NCI-H1930 (cell line): Measurements from ENCODE around the gene NFS1.
"Not testable (repeated sequence)": the region's sequence is repeated elsewhere in the genome, so short reads cannot be mapped to it uniquely, and the experiment has no call there.

Experiments used
- DNase-seq, 2 experiments: peaks; one replicate each; lab custom pipeline; 2025; lab: John Stamatoyannopoulos, UW

Gene NFS1

GRCh38 chr20:35706591-35707529 is 7.7 kb upstream of the NFS1 start:
- not testable (repeated sequence) for DNase-seq

DNA sequence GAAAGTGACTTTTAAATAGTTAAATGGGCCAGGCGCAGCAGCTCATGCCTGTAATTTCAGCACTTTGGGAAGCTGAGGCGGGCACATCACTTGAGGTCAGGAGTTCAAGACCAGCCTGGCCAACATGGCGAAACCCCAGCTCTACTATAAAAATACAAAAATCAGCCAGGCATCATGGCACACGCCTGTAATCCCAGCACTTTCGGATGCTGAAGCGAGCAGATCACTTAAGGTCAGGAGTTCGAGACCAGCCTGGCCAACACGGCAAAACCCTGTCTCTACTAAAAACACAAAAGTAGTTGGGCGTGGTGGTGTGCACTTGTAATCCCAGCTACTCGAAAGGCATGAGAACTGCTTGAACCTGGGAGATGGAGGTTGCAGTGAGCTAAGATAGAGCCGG is 6.7 kb upstream of the NFS1 start:
- DNase-seq: not testable (repeated sequence)

DNA sequence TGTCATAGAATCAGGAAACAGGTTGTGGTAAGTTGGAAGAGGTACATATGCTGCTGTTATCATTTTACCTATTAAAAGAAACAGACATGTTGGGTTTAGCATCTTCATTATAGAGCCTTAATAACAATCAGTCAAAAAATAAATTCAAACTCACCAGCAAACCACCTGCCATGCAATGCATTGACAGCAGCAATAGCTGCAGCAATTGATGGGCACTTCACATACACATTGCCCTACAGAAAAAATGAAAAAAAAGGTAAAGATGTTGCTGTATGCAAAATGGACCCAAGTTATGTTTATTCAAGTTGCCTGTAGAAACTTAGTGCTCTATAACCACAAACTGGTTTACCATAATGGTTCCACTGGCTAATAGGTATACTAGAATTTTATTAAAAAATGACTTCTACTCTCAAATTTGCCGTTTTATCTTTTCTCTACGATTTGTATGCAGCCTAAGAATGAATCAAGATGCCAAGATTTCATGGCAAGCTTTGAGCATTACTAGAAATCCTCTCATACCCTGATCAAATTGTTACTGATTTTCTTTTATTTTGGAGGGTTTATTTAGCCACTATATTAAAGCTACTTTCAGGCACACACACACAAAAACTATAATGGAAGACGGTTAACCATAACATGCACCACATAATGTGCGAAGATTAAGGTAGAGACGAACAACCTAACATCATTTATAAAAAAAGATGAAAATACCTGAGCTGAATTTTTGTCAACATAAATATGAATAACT is 5.5 kb upstream of the NFS1 start:
- DNase-seq: no peak

GRCh38 chr20:35702824-35703695 is 3.9 kb upstream of the NFS1 start:
- DNase-seq: no peak

GRCh38 chr20:35702051-35702823 is 3.1 kb upstream of the NFS1 start:
- DNase-seq: no peak

GRCh38 chr20:35700625-35701148 is 1.5 kb upstream of the NFS1 start:
- no peak for DNase-seq

DNA sequence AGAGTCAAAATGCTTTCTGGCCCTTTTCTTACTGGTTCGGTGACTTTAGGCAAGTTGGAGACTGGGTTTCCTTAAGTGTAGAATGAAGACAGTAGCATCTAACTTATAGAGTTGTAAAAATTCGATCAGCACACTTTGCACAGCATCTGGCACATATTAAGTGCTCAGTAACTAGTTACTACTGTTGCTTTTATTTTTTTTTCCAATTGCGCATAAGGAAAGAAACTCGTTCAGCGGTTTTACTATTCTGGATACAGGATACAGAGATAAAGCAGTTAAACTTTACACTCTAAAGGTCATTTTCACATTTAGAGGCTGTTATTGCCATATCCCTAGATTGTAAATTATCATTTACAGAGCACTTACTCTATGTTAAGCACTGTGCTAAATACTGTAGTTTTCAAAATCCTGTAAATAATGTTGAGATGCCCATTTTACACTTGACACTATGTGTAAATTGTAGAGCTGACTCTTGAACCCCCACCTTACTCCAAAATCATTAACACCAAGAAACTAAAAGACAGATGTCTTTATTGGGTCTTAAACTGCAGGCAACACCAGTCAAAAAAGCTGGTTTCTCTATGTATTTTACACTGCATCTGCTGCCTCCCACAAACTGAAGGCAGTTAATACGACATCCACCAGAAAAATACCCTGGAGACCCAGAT is 939 bp upstream of the NFS1 start:
- DNase-seq: no peak

DNA sequence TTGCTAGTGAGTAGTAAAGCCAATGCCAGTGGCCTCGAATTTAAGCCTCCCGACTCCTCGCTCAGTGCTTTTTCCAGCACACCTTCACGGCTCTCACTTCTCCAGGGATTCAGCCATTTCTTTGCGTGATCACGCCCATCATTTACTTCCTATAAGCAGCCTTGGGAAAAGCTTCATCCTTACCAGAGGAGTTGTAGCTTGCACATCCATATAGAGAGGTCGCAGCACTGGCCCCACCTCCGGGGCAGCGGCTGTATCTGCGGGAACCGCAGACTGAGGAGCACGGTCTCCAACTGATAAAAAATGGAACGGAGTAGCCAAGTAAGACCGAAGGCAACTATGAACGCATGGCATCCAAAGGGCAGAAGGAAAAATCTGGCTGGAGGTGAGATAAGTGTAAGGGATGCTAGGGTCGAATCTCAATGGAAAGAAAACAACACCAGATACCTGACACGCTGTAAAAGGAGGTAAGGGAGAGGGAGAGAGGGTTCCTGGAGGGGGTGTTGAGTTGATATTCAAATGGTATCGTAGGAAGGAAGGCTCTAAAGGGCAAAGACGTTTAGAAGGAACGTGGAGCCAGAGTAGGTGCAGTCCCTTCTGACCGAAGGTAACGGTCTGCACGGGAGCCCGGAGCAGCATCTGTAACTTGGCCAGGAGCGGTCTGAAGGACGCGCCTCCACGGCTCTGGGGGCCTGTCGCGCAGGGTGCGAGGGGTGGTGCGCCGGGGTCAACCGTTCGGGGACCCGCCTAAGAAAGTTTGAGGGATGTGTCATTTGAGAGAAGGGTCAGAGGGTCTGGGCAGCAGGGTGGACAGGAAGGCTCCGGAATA is 640 bp downstream of the NFS1 start:
- DNase-seq: no peak

GRCh38 chr20:35697696-35698297 is 1.4 kb downstream of the NFS1 start:
- DNase-seq: no peak

GRCh38 chr20:35695978-35696377 is 3.2 kb downstream of the NFS1 start:
- no peak for DNase-seq

GRCh38 chr20:35695245-35695749 is 3.9 kb downstream of the NFS1 start:
- no peak for DNase-seq

GRCh38 chr20:35690265-35690664 is 8.9 kb downstream of the NFS1 start:
- DNase-seq: no peak

- DNase-seq: not testable (repeated sequence)
Observed at GRCh38 chr20:35686872-35687271, 12.3 kb downstream of the NFS1 start.

DNA sequence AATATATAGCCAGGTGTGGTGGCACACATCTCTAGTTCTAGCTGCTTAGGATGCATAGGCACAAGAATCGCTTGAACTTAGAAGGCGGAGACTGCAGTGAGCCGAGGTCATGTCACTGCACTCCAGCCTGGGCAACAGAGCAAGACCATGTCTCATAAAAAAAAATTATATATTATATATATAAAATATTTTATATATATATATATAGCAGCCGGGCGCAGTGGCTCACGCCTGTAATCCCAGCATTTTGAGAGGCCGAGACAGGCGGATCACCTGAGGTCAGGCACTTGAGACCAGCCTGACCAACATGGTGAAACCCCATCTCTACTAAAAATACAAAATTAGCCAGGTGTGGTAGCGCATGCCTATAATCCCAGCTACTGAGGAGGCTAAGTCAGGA is 13.8 kb downstream of the NFS1 start:
- DNase-seq: not testable (repeated sequence)

DNA sequence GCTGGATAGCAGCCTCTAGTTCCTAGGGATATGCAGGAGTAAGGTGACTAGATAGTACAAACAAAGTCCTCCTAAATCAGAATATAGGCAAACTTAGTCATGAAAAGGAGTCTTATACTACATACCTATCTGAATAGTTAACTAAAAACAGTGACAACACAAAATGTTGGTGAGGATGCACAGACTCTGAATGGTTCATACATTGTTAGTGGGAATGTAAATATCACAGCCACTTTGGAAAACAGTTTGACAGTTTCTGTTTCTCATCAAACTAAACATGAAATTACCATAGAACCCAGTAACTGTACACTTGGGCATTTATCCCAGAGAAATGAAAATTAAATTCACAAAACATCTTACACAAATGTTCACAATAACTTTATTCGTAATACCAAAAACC is 17.2 kb downstream of the NFS1 start:
- DNase-seq: no peak

GRCh38 chr20:35680452-35681183 is 18.5 kb downstream of the NFS1 start:
- DNase-seq: no peak

GRCh38 chr20:35674921-35675320 is 24.2 kb downstream of the NFS1 start:
- DNase-seq: no peak

DNA sequence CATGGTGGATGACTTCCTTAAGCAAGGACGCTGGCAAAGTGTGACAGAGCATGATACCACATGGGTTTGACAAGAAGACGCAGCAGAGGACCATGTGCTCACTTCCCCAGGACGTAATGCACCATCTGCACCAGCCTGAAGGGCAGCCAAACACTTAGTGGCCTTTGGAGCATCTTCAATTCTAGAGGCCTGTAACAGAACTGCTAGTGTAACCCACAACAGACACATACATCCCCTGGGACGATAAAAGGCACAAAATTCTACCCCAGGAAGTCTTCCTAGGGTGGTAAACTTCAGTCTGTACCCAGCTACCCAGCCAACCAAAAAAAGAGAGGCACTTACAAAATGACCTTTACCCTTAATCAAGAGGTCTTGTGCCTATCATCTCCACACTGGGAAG is 25.3 kb downstream of the NFS1 start:
- no peak for DNase-seq
